Type B pancreatic cell (in vitro differentiated cells): ENCODE results near the gene POU6F1. TPM values are rescaled to one million over a fixed set of nuclear protein-coding genes. Genes with fewer than 3 reads are reported as not detected.

Experiments
- DNase-seq: peaks from one replicate; pipeline ENCODE4 v3.0.0; 2021; ENCODE audit warnings: mixed read lengths; ENCODE audit not compliant: unreplicated experiment; ENCODE audit errors: extremely low spot score
- H3K27ac Mint-ChIP-seq: 2 replicates; pipeline ENCODE4 v1.8.0; 2021; ENCODE audit warnings: mild to moderate bottlenecking, mixed read lengths
- H3K27me3 Mint-ChIP-seq: 2 replicates; pipeline ENCODE4 v1.8.0; 2021; ENCODE audit warnings: mixed read lengths
- H3K36me3 Mint-ChIP-seq: 2 replicates; pipeline ENCODE4 v1.8.0; 2021; ENCODE audit warnings: mixed read lengths
- H3K4me1 Mint-ChIP-seq: one replicate; pipeline ENCODE4 v1.8.0; 2021; ENCODE audit warnings: mixed read lengths; ENCODE audit not compliant: unreplicated experiment
- H3K4me3 Mint-ChIP-seq: 2 replicates; pipeline ENCODE4 v1.8.0; 2021; ENCODE audit warnings: mild to moderate bottlenecking, mixed read lengths
- H3K9me3 Mint-ChIP-seq: 2 replicates; pipeline ENCODE4 v1.8.0; 2021; ENCODE audit warnings: mixed read lengths
- total RNA-seq: library from RNA; stranded (reverse); gene quantifications from 2 replicates; pipeline ENCODE4 v1.2.1, GENCODE V29; 2021; ENCODE audit warnings: low replicate concordance
- TF ChIP-seq, protein P1 (sequence below): fragments of 200-600 bp; sonication (generic); conservative IDR thresholded peaks from 2 replicates; pipeline ENCODE4 v1.5.0; 2021; ENCODE audit warnings: antibody characterized with exemption, mild to moderate bottlenecking

POU6F1 gene
- total RNA-seq, 1 donor from 2014 or later, result 6.6 TPM

GRCh38 chr12:51187370-51187987 is 30.4 kb downstream of the POU6F1 start:
- TF ChIP-seq, protein P1, sequence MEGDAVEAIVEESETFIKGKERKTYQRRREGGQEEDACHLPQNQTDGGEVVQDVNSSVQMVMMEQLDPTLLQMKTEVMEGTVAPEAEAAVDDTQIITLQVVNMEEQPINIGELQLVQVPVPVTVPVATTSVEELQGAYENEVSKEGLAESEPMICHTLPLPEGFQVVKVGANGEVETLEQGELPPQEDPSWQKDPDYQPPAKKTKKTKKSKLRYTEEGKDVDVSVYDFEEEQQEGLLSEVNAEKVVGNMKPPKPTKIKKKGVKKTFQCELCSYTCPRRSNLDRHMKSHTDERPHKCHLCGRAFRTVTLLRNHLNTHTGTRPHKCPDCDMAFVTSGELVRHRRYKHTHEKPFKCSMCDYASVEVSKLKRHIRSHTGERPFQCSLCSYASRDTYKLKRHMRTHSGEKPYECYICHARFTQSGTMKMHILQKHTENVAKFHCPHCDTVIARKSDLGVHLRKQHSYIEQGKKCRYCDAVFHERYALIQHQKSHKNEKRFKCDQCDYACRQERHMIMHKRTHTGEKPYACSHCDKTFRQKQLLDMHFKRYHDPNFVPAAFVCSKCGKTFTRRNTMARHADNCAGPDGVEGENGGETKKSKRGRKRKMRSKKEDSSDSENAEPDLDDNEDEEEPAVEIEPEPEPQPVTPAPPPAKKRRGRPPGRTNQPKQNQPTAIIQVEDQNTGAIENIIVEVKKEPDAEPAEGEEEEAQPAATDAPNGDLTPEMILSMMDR, result no peak
- Mint-ChIP-seq H3K27ac (no peak overlapping the region), H3K4me3 (no peak overlapping the region), H3K27me3 (no peaks in the 10 kb centered on the region), H3K4me1 (peaks cover 10% of the 10 kb centered on the region), H3K36me3 (no peaks in the 10 kb centered on the region), H3K9me3 (no peaks in the 10 kb centered on the region)
- no peak for DNase-seq

DNA sequence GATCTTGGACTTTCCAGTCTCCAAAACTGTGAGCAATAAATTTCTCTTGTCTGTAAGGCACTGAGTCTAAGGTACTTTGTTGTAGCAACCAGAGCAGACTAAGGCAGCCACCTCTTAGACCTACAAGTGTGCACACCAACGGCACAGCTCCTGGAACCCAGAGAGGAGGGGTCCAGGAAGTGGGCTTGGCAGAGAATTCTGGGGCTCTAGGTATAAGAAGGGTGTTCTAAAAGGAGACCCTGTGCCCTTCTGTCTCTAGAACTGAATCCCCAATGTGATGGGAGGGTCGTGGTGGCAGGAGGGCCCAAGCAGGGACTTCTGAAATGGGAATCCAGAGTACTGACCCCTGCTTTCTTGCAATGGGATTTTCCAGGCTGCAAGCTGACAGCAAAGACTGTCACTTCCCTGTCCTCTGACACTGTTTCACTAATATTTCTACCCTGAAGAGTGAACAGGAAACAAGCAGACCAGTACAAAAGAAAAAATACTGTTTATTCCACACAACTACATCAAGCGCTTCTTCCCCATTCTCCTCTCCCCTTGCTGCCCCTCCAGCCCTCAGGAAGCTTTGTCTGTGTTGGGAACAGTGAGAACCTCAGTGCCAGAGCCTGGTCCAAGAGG is 31.3 kb downstream of the POU6F1 start:
- H3K36me3 Mint-ChIP-seq, result no peaks in the 10 kb centered on the region
- H3K4me3 Mint-ChIP-seq, result no peak overlapping the region
- DNase-seq, result no peak
- H3K27me3 Mint-ChIP-seq, result no peaks in the 10 kb centered on the region
- TF ChIP-seq, protein P1, result no peak
- H3K9me3 Mint-ChIP-seq, result no peaks in the 10 kb centered on the region
- peaks cover 13% of the 10 kb centered on the region for H3K4me1 Mint-ChIP-seq
- H3K27ac Mint-ChIP-seq, result no peak overlapping the region

DNA sequence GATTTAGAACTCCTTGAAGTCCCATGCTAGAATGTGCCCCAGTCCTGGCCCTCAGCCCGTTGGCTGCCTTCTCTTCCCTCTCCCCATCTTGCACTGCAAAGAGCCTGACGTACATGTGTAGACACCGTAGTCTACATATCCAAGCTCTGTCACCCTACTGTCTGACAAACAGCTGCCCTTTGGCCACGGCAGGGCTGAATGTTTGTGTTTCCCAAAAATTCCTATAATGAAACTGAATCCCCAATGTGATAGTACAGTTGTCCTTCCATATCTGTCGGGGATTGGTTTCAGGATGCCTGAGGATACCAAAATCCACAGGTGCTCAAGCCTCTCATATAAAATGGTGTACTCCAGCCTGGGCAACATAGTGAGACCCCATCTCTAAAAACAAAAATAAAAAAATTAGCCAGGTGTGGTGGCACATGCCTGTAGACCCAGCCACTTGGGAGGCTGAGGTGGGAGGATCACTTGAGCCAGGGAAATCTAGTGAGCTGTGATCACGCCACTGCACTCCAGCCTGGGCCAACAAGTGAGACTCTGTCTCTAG is 32.6 kb downstream of the POU6F1 start:
- DNase-seq, result no peak
- peaks cover 16% of the 10 kb centered on the region for H3K4me1 Mint-ChIP-seq
- H3K4me3 Mint-ChIP-seq, result no peak overlapping the region
- no peak overlapping the region for H3K27ac Mint-ChIP-seq
- H3K9me3 Mint-ChIP-seq, result no peaks in the 10 kb centered on the region
- no peaks in the 10 kb centered on the region for H3K36me3 Mint-ChIP-seq
- TF ChIP-seq, protein P1, result no peak
- no peaks in the 10 kb centered on the region for H3K27me3 Mint-ChIP-seq

GRCh38 chr12:51183816-51184215 is 34.0 kb downstream of the POU6F1 start:
- TF ChIP-seq, protein P1, result no peak
- H3K27me3 Mint-ChIP-seq, result no peaks in the 10 kb centered on the region
- no peaks in the 10 kb centered on the region for H3K9me3 Mint-ChIP-seq
- no peak overlapping the region for H3K4me3 Mint-ChIP-seq
- H3K36me3 Mint-ChIP-seq, result no peaks in the 10 kb centered on the region
- H3K27ac Mint-ChIP-seq, result no peak overlapping the region
- no peak for DNase-seq
- peaks cover 16% of the 10 kb centered on the region for H3K4me1 Mint-ChIP-seq

GRCh38 chr12:51183349-51183748 is 34.5 kb downstream of the POU6F1 start:
- Mint-ChIP-seq H3K27ac (no peak overlapping the region), H3K4me1 (peaks cover 16% of the 10 kb centered on the region), H3K9me3 (no peaks in the 10 kb centered on the region), H3K4me3 (no peak overlapping the region), H3K27me3 (no peaks in the 10 kb centered on the region), H3K36me3 (no peaks in the 10 kb centered on the region)
- TF ChIP-seq, protein P1, result no peak
- no peak for DNase-seq
